GM21576 (cell line): Measurements from ENCODE around the gene OR13J1.
"Not testable (repeated sequence)": the region's sequence is repeated elsewhere in the genome, so short reads cannot be mapped to it uniquely, and the experiment has no call there.

ENCODE experiments used
- ATAC-seq: cut with Tn5 transposase; IDR thresholded peaks from one replicate; pipeline ENCODE4 v1.9.1; 2021; ENCODE audit warnings: mild to moderate bottlenecking, moderate library complexity; ENCODE audit not compliant: unreplicated experiment

The OR13J1 gene

GRCh38 chr9:35905051-35905781 lies 35.0 kb upstream of the OR13J1 start:
- no peak for ATAC-seq

- no peak for ATAC-seq
Observed at GRCh38 chr9:35904338-35904737, 34.1 kb upstream of the OR13J1 start.

GRCh38 chr9:35903049-35903448 lies 32.8 kb upstream of the OR13J1 start:
- no peak for ATAC-seq

- ATAC-seq = no peak
Observed at GRCh38 chr9:35899021-35899420, 28.8 kb upstream of the OR13J1 start.

- no peak for ATAC-seq
Observed at GRCh38 chr9:35898337-35898736, 28.1 kb upstream of the OR13J1 start.

GRCh38 chr9:35897376-35898099 lies 27.3 kb upstream of the OR13J1 start:
- ATAC-seq = not testable (repeated sequence)

- no peak for ATAC-seq
Observed at GRCh38 chr9:35896570-35896969, 26.4 kb upstream of the OR13J1 start.

GRCh38 chr9:35892051-35892450 lies 21.9 kb upstream of the OR13J1 start:
- ATAC-seq = no peak

- no peak for ATAC-seq
Observed at GRCh38 chr9:35891646-35892045, 21.4 kb upstream of the OR13J1 start.

GRCh38 chr9:35884908-35885307 lies 14.7 kb upstream of the OR13J1 start:
- ATAC-seq = not testable (repeated sequence)

- ATAC-seq = no peak
Observed at GRCh38 chr9:35882996-35883395, 12.8 kb upstream of the OR13J1 start.

- no peak for ATAC-seq
Observed at GRCh38 chr9:35882263-35882848, 12.2 kb upstream of the OR13J1 start.

GRCh38 chr9:35872505-35872904 lies 2.3 kb upstream of the OR13J1 start:
- ATAC-seq = no peak

GRCh38 chr9:35871545-35871944 lies 1.3 kb upstream of the OR13J1 start:
- no peak for ATAC-seq

- ATAC-seq = no peak
Observed at GRCh38 chr9:35869621-35870216, 482 bp downstream of the OR13J1 start.

GRCh38 chr9:35868933-35869332 lies 1.3 kb downstream of the OR13J1 start:
- no peak for ATAC-seq

GRCh38 chr9:35867538-35867937 lies 2.7 kb downstream of the OR13J1 start:
- ATAC-seq = no peak

- no peak for ATAC-seq
Observed at GRCh38 chr9:35864695-35865255, 5.4 kb downstream of the OR13J1 start.

- no peak for ATAC-seq
Observed at GRCh38 chr9:35863583-35863982, 6.6 kb downstream of the OR13J1 start.

- no peak for ATAC-seq
Observed at GRCh38 chr9:35862328-35862727, 7.9 kb downstream of the OR13J1 start.

GRCh38 chr9:35861161-35861897 lies 8.9 kb downstream of the OR13J1 start:
- ATAC-seq = no peak
